ENCODE results near the gene ALOX12.
"Not testable (repeated sequence)": the region's sequence is repeated elsewhere in the genome, so short reads cannot be mapped to it uniquely, and the experiment has no call there.

ALOX12 gene

GRCh38 chr17:7046127-7046724 lies 50.4 kb downstream of the ALOX12 start:
- no peak for ATAC-seq

DNA sequence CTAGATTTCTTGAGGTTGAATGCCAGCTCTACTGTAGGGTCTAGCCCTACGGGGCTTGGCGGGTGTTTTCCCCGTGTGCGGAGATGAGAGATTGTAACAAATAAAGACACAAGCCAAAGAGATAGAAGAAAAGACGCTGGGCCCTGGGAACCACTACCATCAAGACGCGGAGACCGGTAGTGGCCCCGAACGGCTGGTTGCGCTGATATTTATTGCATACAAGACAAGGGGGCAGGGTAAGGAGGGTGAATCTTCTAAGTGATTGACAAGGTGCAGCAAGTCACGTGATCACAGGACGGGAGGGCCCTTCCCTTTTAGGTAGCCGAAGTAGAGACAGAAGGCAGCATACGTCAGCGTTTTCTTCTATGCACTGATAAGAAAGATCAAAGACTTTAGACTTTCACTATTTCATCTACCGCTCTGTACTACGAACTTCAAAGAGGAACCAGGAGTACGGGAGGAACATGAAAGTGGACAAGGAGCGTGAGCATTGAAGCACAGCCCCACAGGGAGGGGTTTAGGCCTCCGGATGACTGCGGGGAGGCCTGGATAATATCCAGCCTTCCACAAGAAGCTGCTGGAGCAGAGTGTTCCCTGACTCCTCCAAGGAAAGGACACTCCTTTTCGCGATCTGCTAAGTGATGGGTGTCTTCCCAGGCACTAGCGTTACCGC lies 51.0 kb downstream of the ALOX12 start:
- ATAC-seq: peak; percentile 9 to 10

DNA sequence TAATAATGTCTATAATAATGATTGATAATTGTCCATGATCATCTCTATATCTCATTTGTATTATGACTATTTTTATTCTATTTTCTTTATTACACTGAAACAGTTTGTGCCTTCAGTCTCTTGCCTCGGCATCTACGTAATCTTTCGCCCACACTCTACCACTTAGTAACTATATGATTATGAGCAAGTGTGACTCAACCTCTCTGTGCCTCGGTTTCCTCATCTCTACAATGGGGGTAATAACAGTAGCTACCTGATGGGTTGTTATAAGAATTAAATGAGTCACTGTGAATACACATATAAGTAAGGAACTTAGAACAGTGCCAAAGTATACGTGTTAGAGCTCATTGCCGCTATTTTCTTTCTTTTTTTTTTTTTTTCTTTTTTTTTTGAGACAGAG lies 51.7 kb downstream of the ALOX12 start:
- ATAC-seq: peak; percentile 91 to 94

GRCh38 chr17:7048968-7049367 lies 53.1 kb downstream of the ALOX12 start:
- no peak for ATAC-seq

DNA sequence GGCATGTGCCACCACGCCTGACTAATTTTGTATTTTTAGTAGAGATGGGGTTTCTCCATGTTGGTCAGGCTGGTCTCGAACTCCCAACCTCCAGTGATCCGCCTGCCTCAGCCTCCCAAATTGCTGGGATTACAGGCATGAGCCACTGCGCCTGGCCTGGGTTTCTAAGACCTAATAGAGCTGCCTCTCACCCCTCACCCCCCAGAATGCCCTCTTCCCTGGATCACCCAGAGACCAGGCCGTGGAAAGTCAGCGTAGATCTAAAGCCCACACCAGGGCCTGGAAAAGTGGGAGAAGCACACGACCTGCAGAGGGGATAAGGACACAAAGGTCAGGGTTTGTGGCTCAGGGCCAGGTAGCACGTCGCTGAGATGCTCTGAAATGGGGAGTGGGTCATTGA lies 54.7 kb downstream of the ALOX12 start:
- not testable (repeated sequence) for ATAC-seq

GRCh38 chr17:7056386-7056785 lies 60.5 kb downstream of the ALOX12 start:
- no peak for ATAC-seq

- ATAC-seq: no peak
Measured at GRCh38 chr17:7058831-7059447, 63.1 kb downstream of the ALOX12 start.

All from activated CD4-positive, CD25-positive, alpha-beta regulatory T cell treated with anti-CD3 and anti-CD28 coated beads, Interleukin-2, amount 50 U/mL, for 24 hours (primary cell).